HG02759 (cell line): ENCODE results near the gene UCKL1.
A peak's percentile ranks its signal among the peaks of the same experiment; 100 is the strongest.
"Not testable (repeated sequence)": the region's sequence is repeated elsewhere in the genome, so short reads cannot be mapped to it uniquely, and the experiment has no call there.

ENCODE experiments used
- ATAC-seq: cut with Tn5 transposase; IDR thresholded peaks from one replicate; pipeline ENCODE4 v1.9.1; 2021; ENCODE audit warnings: mild to moderate bottlenecking, moderate library complexity; ENCODE audit not compliant: unreplicated experiment

The UCKL1 gene

DNA sequence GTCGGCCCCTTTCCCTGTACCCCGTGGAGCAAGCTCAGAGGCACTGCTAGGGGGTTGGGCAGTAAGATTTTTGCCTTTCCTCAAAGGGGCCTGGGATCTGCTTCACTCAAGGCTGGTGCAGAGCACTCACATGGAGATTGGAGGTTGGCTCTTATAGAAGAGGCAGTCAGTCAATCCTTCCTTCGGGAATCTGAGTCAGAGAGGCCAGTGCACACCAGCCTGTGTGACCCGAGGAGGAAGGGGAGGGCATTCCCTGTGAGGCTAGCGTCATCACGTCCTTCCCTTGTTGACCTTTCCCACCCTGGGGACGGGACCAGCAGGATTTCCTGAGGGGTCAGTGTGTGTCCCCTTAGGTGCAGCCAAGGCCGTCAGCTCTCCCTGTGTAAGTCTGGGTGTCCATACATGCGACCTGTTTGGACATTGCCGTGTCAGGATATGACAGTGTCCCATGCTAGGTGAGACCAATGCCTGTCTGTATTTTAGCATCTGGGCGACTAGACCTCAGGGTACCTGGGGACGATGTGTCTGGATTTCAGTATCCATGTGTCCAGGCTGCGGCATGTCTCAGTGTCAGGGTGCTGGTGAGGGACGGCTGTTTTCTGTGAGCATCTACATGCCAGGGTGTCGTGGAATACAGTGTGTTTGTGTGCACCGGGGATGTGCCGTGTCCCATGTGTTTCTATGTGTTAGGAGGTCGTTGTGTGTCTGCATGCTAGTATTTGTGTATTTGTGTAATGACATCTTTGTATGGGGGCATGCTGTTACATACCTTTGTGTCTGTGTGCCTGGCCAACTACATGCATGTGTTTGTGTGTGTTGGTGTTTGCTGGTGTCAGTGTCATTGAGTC is 16.3 kb upstream of the UCKL1 start:
- no peak for ATAC-seq

DNA sequence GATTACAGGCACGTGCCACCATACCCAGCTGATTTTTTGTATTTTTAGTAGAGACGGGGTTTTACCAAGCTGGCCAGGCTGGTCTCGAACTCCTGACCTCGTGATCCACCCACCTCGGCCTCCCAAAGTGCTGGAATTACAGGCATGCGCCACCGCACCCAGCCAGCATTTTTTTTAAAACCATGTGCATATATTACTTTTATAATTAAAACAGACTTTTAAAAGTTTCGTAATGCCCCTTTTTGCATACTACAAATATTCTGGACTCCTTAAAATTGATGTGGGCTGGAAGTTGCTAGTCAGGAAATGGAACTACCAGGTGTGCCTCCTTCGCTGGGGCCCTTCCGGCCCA is 15.7 kb upstream of the UCKL1 start:
- ATAC-seq: not testable (repeated sequence)

DNA sequence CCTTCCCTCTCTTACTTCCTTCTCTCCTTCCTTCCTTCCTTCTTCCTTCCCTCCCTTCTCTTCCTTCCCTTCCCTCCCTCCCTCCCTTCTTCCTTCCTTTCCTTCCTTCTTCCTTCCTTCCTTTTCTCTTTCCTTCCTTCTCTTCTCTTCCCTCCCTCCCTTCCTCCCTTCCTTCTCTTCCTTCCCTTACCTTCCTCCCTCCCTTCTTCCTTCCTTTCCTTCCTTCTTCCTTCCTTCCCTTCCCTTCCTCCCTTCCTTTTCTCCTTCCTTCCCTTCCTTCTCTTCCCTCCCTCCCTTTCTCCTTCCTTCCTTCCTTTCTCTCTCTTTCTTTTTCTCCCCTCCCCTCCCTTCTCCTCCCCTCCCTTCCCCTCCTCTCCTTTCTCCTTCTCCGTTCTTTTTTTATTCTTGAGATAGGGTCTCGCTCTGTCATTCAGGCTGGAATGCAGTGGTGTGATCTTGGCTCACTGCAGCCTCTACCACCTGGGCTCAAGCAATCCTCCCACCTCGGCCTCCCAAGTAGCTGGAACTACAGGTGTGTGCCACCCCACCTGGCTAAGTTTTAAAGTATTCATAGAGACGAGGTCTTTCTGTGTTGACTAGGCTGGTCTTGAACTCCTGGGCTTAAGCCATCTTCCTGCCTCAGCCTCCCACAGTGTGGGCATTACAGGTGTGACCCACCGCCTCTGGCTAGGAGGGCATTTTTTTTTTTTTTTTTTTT is 14.7 kb upstream of the UCKL1 start:
- ATAC-seq: no peak

DNA sequence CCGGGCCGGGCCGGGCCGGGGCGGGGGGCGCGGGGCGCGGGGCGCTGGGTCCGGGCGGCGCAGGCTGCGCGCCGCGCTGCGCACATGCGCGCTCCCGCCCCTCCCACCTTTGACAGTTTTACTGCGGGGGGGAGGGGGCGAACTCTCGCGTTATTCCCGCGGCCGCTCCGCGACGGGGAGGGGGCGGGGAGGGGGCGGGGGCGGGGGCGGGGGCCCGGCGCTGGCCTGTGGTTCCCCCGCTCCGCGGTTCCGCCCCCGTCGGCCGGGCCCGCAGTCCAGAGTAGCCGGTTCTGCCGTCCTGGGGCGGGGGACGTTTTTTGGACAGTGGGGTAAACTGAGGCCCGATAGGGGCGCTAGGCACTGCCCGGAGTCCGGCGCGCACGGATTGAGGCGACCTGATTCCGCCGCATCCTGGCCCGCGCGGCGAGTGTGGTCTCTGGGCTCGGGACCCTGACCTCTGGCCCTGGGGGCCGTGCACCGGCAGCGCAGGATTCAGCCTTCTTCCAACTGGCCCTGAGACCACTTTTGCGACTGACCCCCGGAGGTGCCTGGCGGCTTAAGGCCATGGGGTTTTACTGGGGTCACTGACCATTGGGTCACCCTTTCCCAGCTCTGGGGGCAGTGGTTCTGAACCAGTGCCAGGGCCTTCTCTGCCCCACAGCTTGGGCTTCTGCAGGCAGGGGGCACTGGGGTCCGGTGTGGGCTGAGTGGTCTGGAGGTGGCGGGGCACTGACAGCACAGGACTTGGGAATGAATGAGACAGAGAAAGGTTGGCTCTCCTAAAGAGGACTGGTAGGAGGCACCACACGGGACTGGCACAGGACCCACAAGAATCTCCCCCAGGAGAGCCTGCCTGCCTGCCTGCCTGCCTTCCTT is 13.9 kb upstream of the UCKL1 start, which contains the start of gene ZNF512B:
TSS of gene ZNF512B (minus strand) at position 93 of the 876 bp plus-strand sequence. CDS start 1,980 bp downstream, outside the sequence.
- peak; percentile 55 for ATAC-seq

DNA sequence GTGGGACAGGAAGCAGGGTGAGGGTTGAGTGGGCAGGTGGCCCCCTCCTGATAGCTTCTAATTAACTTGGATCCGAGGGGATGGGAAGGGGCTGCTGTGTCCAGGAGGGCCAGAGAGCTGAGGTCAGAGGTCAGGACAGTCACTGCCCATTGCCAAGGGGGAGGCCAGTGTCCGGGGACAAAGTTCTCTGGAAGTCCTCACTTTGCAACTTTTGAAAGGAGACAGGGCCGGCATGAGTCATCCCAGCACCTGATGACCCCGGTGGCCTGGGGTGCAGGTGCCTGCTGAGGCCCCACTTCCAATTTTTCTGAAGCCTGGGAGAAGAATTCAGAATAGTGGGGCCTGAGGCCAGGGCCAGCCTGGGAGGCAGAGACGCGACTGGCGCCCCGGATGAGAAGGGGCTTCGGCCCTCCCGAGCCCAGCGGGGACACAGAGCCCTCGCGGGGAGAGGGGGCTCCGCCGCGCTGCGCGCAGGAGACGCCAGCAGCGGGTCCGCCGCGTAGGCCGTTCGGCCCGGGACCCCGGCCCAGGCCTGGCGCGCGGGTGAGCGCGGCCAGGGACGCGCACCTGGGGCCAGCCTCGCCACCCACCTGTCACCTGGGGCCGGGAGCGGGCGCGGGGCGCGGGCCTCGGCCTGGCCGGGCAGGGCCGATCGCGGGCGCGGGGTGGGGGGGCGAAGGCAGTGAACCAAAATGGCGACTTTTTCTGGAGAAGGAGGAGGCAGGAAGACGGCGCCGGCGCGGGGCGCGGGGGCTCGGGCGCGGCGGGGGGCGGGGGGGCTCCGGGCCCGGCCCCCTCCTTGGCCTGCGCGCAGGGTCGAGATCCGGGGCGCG is 12.9 kb upstream of the UCKL1 start:
- ATAC-seq: peak; percentile 33

DNA sequence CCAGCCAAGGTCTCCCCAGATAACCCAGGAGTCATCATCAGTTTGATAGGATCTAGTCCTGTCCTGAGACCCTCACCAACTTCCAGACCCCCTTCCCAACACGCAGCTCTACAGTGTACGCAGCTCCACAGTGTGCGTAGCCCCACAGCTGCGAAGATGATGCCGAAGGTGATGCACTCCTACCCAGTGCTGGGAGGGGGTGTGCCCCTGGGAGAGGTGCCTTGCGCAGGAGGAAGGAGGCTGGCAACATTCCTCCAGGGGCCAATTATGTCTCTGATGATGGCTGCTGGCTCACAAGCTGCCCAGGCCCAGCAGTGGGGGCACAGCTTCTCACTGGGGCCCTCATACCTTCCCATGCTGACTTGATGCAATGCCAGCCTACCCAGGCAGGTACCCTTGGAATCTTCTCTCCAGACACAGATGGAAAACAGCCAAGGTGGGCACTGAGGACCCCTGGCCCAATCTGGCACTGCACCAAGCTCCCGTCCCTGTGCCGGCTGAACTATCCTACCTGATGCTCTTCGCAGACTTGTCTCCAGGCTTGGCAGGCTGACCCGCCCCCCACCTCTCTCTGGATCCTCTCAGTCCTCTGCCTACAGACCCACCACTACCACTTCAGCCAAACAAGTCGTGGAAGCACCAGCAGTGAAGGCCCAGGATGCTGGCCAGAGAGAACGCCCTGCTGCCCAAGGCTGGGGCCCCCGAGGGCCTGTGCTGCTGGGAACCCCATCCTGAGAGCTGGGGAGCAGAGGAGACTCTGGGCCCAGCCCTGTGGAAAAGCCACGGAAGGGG is 12.1 kb upstream of the UCKL1 start:
- no peak for ATAC-seq

DNA sequence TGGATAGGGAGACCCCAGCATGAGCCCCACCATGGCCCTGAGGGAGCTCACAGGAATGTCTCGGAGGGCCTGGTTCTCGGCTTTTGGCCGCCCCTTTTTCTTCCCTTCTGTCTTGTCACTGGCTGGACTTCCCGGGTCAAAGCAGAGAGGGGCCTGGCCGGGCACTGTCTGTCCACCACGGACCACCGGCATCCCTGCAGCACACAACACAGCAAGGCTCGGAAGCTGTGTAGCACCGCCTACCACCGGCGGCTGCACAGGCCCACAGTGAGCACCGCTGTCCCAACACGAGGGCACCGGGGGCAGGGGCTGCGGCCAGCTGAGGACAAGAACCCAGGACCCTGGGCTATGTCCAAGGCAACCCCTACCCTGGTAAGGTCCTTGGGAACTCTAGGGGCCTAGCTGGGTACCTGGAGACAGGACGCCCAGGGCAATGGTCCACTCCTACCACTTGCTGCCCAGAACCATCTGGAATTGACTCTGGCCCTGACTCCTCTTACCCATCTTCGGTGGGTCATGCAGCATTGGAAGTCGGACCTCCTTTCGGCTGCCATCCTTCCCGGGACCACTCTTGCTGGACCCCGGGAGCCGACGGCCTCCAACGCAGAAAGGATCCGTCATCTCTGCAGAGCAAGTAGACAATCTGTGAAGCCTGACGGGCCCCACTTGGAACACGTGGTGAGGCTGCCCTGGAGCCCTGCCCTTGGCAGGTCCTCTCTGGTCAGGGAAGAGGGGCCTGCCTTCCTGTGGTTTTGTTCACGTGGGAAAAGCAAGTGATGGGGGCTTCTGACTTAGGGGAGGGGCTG is 11.3 kb upstream of the UCKL1 start:
- ATAC-seq: no peak

DNA sequence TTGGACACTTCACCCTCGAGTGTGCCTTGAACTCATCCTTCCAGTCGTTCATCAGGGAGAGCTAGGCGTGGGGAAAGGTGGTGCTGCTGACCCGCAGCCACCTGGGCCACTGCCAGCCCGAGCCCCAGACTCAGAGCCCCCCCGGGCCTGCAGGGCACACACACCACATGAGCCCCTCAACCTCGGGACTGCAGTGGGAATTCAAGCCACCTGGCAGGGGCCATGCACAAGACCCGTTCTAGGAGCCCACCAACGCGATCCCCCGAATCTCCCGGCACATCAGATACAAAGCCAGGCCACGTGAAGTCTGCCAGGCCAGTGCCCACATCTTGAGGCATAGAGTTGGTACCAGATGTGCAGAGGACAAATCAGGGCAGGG is 10.7 kb upstream of the UCKL1 start:
- ATAC-seq: no peak

DNA sequence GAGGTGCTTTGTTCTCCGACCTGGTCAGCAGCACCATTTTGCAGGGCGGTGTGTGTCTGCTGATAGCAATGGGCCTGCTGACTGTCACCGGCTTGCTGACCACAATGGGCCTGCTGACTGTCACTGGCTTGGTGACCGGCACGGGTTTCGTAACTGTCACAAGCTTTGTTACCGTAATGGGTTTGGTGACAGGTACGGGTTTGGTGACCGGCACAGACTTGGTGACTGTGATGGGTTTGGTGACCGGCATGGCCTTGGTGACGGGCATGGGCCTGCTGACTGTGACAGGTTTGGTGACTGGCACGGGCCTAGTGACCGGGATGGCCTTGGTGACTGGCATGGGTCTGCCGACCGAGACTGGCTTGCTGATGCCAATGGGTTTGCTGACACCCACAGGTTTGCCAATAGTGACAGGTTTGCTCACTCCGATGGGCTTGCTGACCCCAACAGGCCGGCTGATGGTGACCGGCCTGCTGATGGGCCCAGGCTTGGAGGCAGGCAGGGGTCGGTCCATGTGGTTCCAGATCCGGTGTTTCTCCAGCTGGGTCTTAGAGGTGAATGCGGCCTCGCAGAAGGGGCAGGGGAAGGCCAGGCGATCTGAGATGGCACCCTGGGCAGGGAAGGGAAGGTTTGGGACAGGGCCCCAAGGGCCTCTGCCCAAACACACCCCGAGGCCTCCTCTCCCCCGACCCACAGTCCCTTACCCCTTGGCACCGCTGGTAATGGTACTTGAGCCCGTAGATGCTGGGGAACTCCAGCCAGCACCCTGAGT is 10.1 kb upstream of the UCKL1 start:
- ATAC-seq: no peak

DNA sequence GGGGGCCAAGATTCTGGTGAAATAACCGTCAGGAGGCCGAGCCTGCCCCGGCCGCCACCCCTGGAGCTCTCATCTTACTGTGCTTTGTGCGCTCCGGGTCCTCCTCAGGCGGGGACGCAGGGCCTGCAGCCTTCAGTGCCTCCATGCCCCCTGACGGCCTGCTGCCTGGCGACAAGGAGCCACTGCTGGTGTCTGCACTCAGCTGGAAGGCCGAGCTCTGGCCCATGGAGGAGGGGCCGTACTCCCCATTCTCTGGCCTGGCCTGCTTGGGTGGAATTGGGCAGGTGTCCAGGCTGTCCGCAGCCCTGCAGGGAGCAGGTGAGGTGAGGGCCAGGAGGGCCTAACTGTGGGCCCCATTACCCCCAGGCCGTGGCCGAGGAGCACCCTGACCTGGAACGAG is 8.2 kb upstream of the UCKL1 start:
- no peak for ATAC-seq

DNA sequence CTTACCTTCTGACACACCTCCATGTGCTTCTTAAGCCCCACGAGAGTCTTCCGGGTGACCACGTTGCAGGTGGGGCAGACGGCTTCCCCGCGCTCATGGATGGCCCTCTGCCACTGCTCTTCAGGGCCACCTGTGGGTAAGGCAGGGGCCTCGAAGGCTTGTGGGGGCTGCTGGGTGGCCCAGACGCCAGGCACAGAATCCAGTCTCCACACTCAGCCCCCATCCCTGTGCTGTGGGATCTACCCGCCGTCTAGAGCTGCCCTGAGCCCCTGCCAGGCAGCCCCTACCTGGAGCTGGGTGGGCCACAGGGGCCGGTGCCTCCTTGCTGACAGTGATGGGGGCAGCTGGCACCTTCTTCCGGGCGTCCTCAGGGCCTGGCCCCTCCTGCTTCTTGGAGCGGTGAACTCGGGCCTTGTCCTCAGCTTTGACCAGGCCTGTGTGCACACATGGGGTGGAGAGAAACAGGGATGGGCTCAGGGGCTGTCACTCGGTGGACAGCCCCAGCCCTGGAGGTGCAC is 7.6 kb upstream of the UCKL1 start:
- no peak for ATAC-seq

DNA sequence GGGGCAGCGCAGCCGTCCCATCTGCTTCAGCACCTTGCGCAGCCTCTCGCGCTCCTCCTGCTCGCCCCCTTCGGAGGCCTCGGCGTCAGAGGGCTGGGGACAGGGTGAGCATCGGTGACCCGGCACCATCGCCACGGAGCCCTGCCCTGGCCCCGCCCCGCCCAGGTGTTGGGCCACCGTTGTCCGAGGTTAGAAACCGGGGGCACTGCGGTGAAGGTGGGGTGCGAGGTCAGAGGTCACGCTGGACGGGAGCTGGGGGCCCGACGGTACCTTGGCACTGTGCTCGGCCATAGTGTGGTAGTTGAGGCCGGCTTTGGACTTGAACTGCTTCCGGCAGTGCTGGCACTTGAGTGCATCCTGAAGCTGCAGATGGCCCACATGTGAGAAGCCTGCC is 7.1 kb upstream of the UCKL1 start:
- no peak for ATAC-seq

DNA sequence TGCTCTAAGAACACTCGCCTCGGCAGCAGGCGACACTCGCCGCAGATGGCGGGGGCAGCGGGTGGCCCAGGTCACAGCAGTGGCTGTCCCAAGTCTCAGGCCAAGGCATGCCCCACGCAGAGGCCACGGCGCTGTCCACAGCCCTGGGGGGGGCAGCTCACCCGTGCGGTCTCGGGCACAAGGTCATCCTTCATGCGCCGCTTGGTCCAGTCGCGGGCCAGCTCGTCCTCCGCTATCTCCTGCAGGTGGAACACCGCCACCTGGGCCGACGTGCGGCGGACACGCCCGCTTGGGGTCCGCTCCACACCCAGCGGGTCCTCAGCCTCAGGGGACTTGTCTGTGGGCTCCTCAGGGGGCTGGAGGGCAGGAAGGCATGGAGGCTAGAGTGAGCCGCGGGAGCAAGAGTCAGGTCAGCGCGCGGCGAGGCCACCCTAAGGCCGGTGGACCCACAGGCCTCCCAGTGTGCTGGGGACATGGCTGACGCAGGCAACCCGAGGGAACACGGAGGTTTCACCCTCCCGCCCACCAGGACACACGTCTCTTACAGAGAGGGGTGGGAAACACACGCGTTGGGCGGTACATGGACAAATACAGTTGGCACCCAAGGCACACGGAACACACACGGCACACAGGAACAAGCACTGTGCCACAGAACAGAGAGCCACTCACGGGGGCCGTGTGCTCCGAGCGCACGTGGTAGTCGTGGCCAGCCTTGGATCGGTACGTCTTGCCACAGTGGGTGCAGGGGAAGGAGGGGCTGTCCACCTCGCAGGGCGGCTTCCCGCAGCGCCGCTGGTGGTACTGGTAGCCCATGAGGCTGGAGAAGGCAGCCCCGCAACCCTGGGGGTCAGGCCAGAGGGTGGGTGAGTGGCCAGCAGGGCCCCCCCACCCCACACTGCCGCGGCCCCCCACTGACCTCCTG is 6.5 kb upstream of the UCKL1 start:
- ATAC-seq: no peak

DNA sequence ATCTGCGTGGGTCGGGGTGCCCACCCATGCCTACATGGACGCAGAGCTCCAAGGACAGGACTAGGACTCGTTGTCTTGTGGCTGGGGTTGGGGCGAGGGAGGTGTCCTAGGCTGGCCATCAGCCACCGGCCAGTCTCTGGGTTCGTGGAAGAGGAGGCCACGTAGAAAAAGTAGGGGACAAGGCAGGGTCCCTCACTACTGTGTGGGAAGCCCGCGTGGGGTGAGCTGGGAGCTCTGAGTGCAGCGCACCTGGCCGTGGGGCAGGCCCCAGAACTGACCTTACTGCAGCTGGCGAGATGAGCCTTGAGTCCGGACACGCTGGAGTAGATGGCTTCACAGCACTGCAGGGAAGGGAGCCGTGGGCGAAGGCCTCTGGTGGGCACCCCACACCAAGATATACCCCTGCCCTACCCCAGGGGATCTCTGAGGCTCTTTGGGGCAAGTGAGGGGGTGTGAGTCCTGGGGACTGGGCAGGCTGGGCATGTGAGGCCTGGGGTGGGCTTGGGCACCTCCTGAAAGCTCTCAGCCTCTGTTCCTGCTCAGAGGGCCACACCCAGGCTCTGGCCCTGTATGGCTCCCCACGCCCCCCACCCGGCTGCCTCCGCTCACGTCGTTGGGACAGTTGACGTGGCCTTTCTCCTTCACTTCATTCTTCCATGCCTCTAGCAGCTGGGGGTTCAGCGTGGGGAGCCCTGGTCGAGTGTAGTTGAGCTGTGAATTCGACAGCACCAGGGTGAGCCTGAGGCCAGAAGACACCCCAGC is 5.6 kb upstream of the UCKL1 start:
- no peak for ATAC-seq

DNA sequence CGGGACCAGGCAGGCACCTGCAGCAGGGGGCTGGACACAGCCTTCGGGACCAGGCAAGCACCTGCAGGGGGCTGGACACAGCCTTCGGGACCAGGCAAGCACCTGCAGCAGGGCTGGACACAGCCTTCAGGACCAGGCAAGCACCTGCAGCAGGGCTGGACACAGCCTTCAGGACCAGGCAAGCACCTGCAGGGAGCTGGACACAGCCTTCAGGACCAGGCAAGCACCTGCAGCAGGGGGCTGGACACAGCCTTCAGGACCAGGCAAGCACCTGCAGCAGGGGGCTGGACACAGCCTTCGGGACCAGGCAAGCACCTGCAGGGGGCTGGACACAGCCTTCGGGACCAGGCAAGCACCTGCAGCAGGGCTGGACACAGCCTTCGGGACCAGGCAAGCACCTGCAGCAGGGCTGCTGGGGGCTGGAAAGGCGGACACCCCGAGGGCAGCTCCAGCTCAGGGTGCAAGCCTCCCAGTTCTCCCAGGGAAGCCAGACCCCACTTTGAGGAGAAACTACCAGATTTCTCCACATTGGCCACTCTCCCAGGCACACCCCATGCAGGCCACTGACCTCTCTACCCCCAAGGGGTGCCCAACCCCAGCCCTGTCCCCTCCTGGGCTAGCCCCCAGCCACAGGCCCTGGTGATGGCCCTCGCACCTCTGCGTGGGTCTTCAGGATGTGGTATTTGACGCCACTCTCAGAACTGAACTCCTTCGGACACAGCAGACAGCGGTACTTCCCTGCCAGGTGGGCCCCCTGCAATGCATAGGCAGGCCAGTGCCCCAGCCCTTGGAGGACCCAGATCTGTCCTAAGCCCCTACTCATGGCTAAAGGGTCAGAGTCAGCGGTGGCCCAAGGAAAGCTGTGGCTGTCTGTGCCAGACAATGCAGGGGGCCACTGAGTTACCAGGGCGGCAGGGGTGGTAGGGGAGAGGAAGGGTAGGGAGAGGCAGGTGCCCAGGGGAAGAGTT is 4.7 kb upstream of the UCKL1 start:
- not testable (repeated sequence) for ATAC-seq
